CD4-positive, alpha-beta T cell treated with Interleukin-4 for 4 hours (primary cell): ENCODE results near the gene IRS2.

Source experiments
- DNase-seq: peaks from one replicate; pipeline ENCODE4 v3.0.0-alpha.2; 2020

IRS2 gene

GRCh38 chr13:109802936-109803335, 16.6 kb upstream of the IRS2 start:
- no peak for DNase-seq

GRCh38 chr13:109795011-109795410, 8.6 kb upstream of the IRS2 start:
- no peak for DNase-seq

- DNase-seq, result no peak
These were observed 7.7 kb upstream of the IRS2 start for GRCh38 chr13:109794095-109794494.

GRCh38 chr13:109792416-109793059, 6.2 kb upstream of the IRS2 start:
- DNase-seq, result no peak

- peak; percentile 61 for DNase-seq
These were observed 4.7 kb upstream of the IRS2 start for GRCh38 chr13:109790942-109791605.

GRCh38 chr13:109790086-109790485, 3.7 kb upstream of the IRS2 start:
- no peak for DNase-seq

- no peak for DNase-seq
These were observed 2.9 kb upstream of the IRS2 start for GRCh38 chr13:109789262-109789661.

GRCh38 chr13:109788372-109789111, 2.2 kb upstream of the IRS2 start:
- no peak for DNase-seq

- no peak for DNase-seq
These were observed 962 bp upstream of the IRS2 start for GRCh38 chr13:109787135-109787954.

GRCh38 chr13:109785892-109786450, 412 bp downstream of the IRS2 start:
- DNase-seq, result no peak

GRCh38 chr13:109785141-109785891, 1.1 kb downstream of the IRS2 start:
- peak; percentile 12 for DNase-seq

GRCh38 chr13:109784590-109785140, 1.7 kb downstream of the IRS2 start:
- peak; percentile 49 for DNase-seq

- no peak for DNase-seq
These were observed 2.4 kb downstream of the IRS2 start for GRCh38 chr13:109783815-109784589.

- DNase-seq, result no peak
These were observed 3.0 kb downstream of the IRS2 start for GRCh38 chr13:109783447-109783814.

- no peak for DNase-seq
These were observed 3.5 kb downstream of the IRS2 start for GRCh38 chr13:109782823-109783431.

- DNase-seq, result no peak
These were observed 4.1 kb downstream of the IRS2 start for GRCh38 chr13:109782066-109782822.

- no peak for DNase-seq
These were observed 4.9 kb downstream of the IRS2 start for GRCh38 chr13:109781384-109782065.

GRCh38 chr13:109780845-109781383, 5.5 kb downstream of the IRS2 start:
- no peak for DNase-seq
